ENCODE results near the gene ORMDL3. TPM values are rescaled to one million over a fixed set of nuclear protein-coding genes. Genes with fewer than 3 reads are reported as not detected.

ORMDL3 gene
- total and polyA plus RNA-seq, 2 experiments from 2014 or later, result 33.6 to 38.5 TPM

DNA sequence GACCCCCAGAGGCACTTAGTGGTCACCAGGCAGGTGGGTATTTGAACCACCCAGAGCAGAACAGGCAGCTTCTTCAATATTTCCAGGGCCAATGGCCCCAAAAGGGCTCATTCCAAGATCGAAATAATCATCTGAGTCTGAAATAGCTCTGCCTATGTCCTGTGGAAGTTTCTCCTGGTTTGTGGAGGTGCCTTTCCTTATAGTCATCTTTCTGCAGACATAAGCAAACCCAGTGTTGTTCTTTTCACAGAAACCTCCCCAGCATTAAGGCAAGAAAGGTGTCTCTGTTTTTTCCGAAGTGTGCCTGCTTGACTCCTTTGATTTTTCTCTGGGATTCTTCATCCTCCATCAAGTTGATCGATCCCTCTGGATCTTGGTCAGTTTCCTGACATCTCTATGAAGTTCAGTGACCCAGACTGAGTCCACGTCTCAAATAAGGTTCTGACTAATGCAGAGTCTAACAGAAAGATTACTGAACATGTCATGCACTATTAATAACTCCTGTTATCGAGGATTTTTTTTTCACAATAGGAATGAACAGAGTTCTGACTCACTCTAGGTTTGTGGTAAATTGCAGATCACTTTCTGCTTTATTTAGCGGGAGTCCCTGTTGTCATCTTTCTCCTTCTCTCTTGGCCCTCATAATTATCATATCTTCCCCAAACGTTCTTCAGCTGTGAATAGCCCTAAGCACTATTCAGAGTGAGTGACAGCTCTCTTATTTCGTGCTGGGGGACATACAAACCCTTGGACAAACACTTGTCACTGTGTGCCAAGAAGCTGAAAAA is 1.7 kb upstream of the ORMDL3 start:
- H3K27ac Mint-ChIP-seq, result no peak overlapping the region
- no peak overlapping the region; the same call in 1 of the 2 replicates for H3K27ac ChIP-seq (ENCODE audit: low read depth)
- no peaks in the 10 kb centered on the region for H3K36me3 ChIP-seq (ENCODE audit: insufficient read depth)
- H3K4me1 ChIP-seq (ENCODE audit: insufficient read depth), result peaks cover 20% of the 10 kb centered on the region
- peaks cover 5% of the 10 kb centered on the region for H3K27me3 Mint-ChIP-seq (ENCODE audit: insufficient read depth, low read depth, poor library complexity)
- H3F3A ChIP-seq (replicated peaks; ENCODE audit: low read depth), result peaks cover 7% of the 10 kb centered on the region
- no peak for TF ChIP-seq ZNF114 (CRISPR knock-in tag; IDR thresholded peaks at IDR 0.05)
- TF ChIP-seq POLR2AphosphoS5 (IDR thresholded peaks at IDR 0.05; ENCODE audit: low read depth), result no peak
- no peak for DNase-seq (ENCODE audit: low spot score)
- 0 out of 2 replicates have a peak overlapping the region, but pooled peaks have one; percentile 97 for H3K4me3 ChIP-seq
- H4K20me1 ChIP-seq (replicated peaks; ENCODE audit: insufficient read depth), result peaks cover 17% of the 10 kb centered on the region
- peak overlapping the region; percentile 85; the same call in 2 of the 3 replicates for H3K4me3 Mint-ChIP-seq
- no peaks in the 10 kb centered on the region for H3K9me2 ChIP-seq (ENCODE audit: insufficient read depth)
- no peak for ATAC-seq
- H3K9me3 Mint-ChIP-seq, result no peaks in the 10 kb centered on the region
- H2AFZ ChIP-seq, result no peak overlapping the region
- H3K27me3 ChIP-seq (ENCODE audit: insufficient read depth), result no peaks in the 10 kb centered on the region
- H3K4me1 Mint-ChIP-seq, result peaks cover 48% of the 10 kb centered on the region
- peaks cover 5% of the 10 kb centered on the region; the same call in 1 of the 3 replicates for H3K36me3 Mint-ChIP-seq (ENCODE audit: low read depth)
- H3K79me2 ChIP-seq (replicated peaks; ENCODE audit: insufficient read depth), result peaks cover 32% of the 10 kb centered on the region
- peak overlapping the region; percentile 94 for H3K4me2 ChIP-seq

DNA sequence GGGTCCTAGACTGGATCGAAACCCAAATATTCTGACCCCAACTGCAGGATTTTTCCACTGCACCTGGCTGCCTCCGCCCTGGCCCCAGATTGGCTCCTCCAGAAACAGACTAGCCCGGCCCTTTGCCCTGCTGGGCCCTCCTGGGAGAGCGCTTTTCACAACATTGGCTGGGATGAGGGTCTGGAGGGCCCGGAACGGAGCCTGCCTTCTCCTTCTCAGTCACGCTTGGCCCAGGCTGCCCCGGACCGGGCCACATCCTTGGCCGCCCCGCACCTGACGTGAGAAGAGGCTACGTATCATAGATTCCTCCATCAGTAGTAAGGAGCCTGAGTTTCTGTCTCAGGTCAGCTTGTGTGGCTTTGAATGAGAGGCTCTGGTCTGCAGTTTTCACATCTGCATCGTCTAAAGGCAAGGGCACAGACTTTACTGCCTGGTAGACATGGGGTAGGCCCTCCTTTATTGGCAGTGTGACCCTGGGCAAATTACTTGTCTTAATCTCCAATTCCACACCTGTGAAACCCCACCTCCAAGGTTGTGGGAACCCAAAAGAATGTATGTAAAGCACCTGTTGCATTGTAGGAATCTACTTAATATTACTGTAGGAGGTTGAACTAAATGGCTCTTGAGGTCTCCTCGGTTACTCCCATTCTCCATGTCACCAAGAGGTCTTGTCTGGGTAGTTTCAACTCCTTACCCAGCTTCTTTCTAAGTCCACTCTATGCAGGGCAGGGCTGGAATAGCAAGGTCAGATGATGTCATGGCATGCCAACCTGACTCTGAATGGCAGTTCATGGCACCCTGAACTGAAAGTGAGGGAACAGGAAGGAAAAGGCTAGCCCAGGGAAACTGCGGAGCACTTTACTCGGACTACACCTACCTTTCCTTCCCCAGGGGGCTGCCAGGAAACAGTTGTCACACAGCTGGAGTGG is 792 bp upstream of the ORMDL3 start:
- peaks cover 15% of the 10 kb centered on the region for H3K4me1 ChIP-seq (ENCODE audit: insufficient read depth)
- DNase-seq (ENCODE audit: low spot score) (peak; percentile 88), ATAC-seq (peak; percentile 81)
- no peaks in the 10 kb centered on the region for H3K9me3 Mint-ChIP-seq
- H3K9me2 ChIP-seq (ENCODE audit: insufficient read depth), result no peaks in the 10 kb centered on the region
- peaks cover 17% of the 10 kb centered on the region for H4K20me1 ChIP-seq (replicated peaks; ENCODE audit: insufficient read depth)
- peak overlapping the region; percentile 94 for H3K4me2 ChIP-seq
- H3K79me2 ChIP-seq (replicated peaks; ENCODE audit: insufficient read depth), result peaks cover 32% of the 10 kb centered on the region
- peak overlapping the region; percentile 97 for H3K4me3 ChIP-seq
- peaks cover 10% of the 10 kb centered on the region for H3K36me3 Mint-ChIP-seq (ENCODE audit: low read depth)
- peak overlapping the region; percentile 93 for H3K27ac ChIP-seq (ENCODE audit: low read depth)
- peaks cover 43% of the 10 kb centered on the region for H3K4me1 Mint-ChIP-seq
- peak overlapping the region; percentile 97 for H3K27ac Mint-ChIP-seq
- peaks cover 7% of the 10 kb centered on the region for H3F3A ChIP-seq (replicated peaks; ENCODE audit: low read depth)
- H3K27me3 ChIP-seq (ENCODE audit: insufficient read depth), result no peaks in the 10 kb centered on the region
- H2AFZ ChIP-seq, result peak overlapping the region; percentile 89
- H3K36me3 ChIP-seq (ENCODE audit: insufficient read depth), result no peaks in the 10 kb centered on the region
- H3K4me3 Mint-ChIP-seq, result peak overlapping the region; percentile 85
- H3K27me3 Mint-ChIP-seq (ENCODE audit: insufficient read depth, low read depth, poor library complexity), result peaks cover 5% of the 10 kb centered on the region
- TF ChIP-seq REST (IDR thresholded peaks at IDR 0.05; ENCODE audit: unreplicated experiment), result no peak
- TF ChIP-seq ZNF114 (CRISPR knock-in tag; IDR thresholded peaks at IDR 0.05), result no peak
- TF ChIP-seq POLR2AphosphoS5 (IDR thresholded peaks at IDR 0.05; ENCODE audit: low read depth), result no peak
- no peak for TF ChIP-seq JUNB (IDR thresholded peaks at IDR 0.05; ENCODE audit: unreplicated experiment)
- TF ChIP-seq EZH2 (IDR thresholded peaks at IDR 0.05; ENCODE audit: low read depth, unreplicated experiment), result no peak
- TF ChIP-seq, protein P1, sequence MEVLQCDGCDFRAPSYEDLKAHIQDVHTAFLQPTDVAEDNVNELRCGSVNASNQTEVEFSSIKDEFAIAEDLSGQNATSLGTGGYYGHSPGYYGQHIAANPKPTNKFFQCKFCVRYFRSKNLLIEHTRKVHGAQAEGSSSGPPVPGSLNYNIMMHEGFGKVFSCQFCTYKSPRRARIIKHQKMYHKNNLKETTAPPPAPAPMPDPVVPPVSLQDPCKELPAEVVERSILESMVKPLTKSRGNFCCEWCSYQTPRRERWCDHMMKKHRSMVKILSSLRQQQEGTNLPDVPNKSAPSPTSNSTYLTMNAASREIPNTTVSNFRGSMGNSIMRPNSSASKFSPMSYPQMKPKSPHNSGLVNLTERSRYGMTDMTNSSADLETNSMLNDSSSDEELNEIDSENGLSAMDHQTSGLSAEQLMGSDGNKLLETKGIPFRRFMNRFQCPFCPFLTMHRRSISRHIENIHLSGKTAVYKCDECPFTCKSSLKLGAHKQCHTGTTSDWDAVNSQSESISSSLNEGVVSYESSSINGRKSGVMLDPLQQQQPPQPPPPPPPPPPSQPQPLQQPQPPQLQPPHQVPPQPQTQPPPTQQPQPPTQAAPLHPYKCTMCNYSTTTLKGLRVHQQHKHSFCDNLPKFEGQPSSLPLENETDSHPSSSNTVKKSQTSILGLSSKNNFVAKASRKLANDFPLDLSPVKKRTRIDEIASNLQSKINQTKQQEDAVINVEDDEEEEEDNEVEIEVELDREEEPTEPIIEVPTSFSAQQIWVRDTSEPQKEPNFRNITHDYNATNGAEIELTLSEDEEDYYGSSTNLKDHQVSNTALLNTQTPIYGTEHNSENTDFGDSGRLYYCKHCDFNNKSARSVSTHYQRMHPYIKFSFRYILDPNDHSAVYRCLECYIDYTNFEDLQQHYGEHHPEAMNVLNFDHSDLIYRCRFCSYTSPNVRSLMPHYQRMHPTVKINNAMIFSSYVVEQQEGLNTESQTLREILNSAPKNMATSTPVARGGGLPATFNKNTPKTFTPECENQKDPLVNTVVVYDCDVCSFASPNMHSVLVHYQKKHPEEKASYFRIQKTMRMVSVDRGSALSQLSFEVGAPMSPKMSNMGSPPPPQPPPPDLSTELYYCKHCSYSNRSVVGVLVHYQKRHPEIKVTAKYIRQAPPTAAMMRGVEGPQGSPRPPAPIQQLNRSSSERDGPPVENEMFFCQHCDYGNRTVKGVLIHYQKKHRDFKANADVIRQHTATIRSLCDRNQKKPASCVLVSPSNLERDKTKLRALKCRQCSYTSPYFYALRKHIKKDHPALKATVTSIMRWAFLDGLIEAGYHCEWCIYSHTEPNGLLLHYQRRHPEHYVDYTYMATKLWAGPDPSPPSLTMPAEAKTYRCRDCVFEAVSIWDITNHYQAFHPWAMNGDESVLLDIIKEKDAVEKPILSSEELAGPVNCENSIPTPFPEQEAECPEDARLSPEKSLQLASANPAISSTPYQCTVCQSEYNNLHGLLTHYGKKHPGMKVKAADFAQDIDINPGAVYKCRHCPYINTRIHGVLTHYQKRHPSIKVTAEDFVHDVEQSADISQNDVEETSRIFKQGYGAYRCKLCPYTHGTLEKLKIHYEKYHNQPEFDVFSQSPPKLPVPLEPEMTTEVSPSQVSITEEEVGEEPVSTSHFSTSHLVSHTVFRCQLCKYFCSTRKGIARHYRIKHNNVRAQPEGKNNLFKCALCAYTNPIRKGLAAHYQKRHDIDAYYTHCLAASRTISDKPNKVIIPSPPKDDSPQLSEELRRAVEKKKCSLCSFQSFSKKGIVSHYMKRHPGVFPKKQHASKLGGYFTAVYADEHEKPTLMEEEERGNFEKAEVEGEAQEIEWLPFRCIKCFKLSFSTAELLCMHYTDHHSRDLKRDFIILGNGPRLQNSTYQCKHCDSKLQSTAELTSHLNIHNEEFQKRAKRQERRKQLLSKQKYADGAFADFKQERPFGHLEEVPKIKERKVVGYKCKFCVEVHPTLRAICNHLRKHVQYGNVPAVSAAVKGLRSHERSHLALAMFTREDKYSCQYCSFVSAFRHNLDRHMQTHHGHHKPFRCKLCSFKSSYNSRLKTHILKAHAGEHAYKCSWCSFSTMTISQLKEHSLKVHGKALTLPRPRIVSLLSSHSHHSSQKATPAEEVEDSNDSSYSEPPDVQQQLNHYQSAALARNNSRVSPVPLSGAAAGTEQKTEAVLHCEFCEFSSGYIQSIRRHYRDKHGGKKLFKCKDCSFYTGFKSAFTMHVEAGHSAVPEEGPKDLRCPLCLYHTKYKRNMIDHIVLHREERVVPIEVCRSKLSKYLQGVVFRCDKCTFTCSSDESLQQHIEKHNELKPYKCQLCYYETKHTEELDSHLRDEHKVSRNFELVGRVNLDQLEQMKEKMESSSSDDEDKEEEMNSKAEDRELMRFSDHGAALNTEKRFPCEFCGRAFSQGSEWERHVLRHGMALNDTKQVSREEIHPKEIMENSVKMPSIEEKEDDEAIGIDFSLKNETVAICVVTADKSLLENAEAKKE (CRISPR knock-in tag; IDR thresholded peaks at IDR 0.05), result no peak
- no peak for TF ChIP-seq CREB1 (CRISPR knock-in tag; IDR thresholded peaks at IDR 0.05; ENCODE audit: low read depth)
- no peak for TF ChIP-seq NANOG (IDR thresholded peaks at IDR 0.05; ENCODE audit: borderline replicate concordance)
- no peak for TF ChIP-seq EZH2phosphoT487 (IDR thresholded peaks at IDR 0.05; ENCODE audit: unreplicated experiment)
